Measurements from ENCODE around the gene C19orf12. TPM values are rescaled to one million over a fixed set of nuclear protein-coding genes. Genes with fewer than 3 reads are reported as not detected.

Gene C19orf12
- total and polyA plus RNA-seq, 2 of the 13 experiments (the other 11 are each of a cell fraction or from before 2014, with no cell fraction given): 17.7 to 34.4 TPM

- TF ChIP-seq ZBTB7B (CRISPR knock-in tag; IDR thresholded peaks at IDR 0.05) (no peak), ZMAT5 (CRISPR knock-in tag; IDR thresholded peaks at IDR 0.05; ENCODE audit: borderline replicate concordance, low read depth) (no peak), NFATC3 (CRISPR knock-in tag; IDR thresholded peaks at IDR 0.05) (no peak), ZNF260 (CRISPR knock-in tag; IDR thresholded peaks at IDR 0.05; ENCODE audit: borderline replicate concordance, low read depth) (no peak), MTERF4 (CRISPR knock-in tag; IDR thresholded peaks at IDR 0.05) (no peak), ZNF530 (CRISPR knock-in tag; IDR thresholded peaks at IDR 0.05; ENCODE audit: low read depth) (no peak), ZFYVE20 (CRISPR knock-in tag; IDR thresholded peaks at IDR 0.05; ENCODE audit: borderline replicate concordance, low read depth) (no peak), ZNF225 (CRISPR knock-in tag; IDR thresholded peaks at IDR 0.05) (no peak), ZHX2 (IDR thresholded peaks at IDR 0.05; ENCODE audit: low read depth) (no peak), ZHX2 (CRISPR knock-in tag; IDR thresholded peaks at IDR 0.05; ENCODE audit: borderline replicate concordance) (no peak), ZNF251 (CRISPR knock-in tag; IDR thresholded peaks at IDR 0.05) (no peak), SRF (IDR thresholded peaks at IDR 0.05; ENCODE audit: low read depth, low read length) (no peak), ZBTB43 (CRISPR knock-in tag; conservative IDR thresholded peaks at IDR 0.05) (no peak)
- intact Hi-C loops (cut with micrococcal nuclease; ENCODE audit: unreplicated experiment): no loop called here
- H3K4me1 ChIP-seq (ENCODE audit: insufficient read depth, low read length): no peaks in the 10 kb centered on the region
- no peaks in the 10 kb centered on the region for H4K20me1 ChIP-seq (ENCODE audit: insufficient read depth, low read length)
- no peak overlapping the region for H3K4me2 ChIP-seq (ENCODE audit: low read depth, low read length)
- H3K27ac ChIP-seq (ENCODE audit: extremely low read length, insufficient read depth, low read length): no peak overlapping the region
- H3K4me3 ChIP-seq (replicated peaks in 1 of 3; ENCODE audit: insufficient read depth in 1 of 3, low read depth in 2 of 3, low read length in 3 of 3): no peak overlapping the region
- no peaks in the 10 kb centered on the region for H3K36me3 ChIP-seq (replicated peaks in 1 of 2; ENCODE audit: control insufficient read depth in 1 of 2, insufficient read depth in 2 of 2, low read length in 2 of 2)
- peaks cover 1 to 18% of the 10 kb centered on the region in 2 experiments; a peak in 1 of 5 replicates for H3K27me3 ChIP-seq (ENCODE audit: control insufficient read depth in 1 of 2, insufficient read depth in 2 of 2, low read length in 2 of 2)
- CTCF ChIA-PET (ENCODE audit: low intra/inter-chr PET ratio, low total read pairs): no interaction called here
- in situ Hi-C loops (cut with HindIII; ENCODE audit: extremely low pct_ligation_motif_present, low pct_unique_long_range_greater_than_20kb): no loop called here
- DNase-seq (ENCODE audit: low spot score) (no peak), ATAC-seq (no peak), FAIRE-seq (no peak)
- 67% methylated on average over 24 of the region's 39 CpGs for WGBS (ENCODE audit: low lambda C conversion rate)
- POLR2A ChIA-PET: no interaction called here
- BruUV-seq (replicated peaks): no TSS peak
- H2AFZ ChIP-seq (ENCODE audit: low read length): no peak overlapping the region
- no peaks in the 10 kb centered on the region for H3K9me3 ChIP-seq (ENCODE audit: low read length)
- no peaks in the 10 kb centered on the region for H3K79me2 ChIP-seq (ENCODE audit: insufficient read depth, low read length)
- no peak overlapping the region for H3K9ac ChIP-seq (ENCODE audit: insufficient read depth, low read depth, low read length)
Measured at GRCh38 chr19:29724102-29724641, 9.1 kb upstream of the C19orf12 start.
